Inflammatory macrophage (primary cell): ENCODE results near the gene HERC3.
A peak's percentile ranks its signal among the peaks of the same experiment; 100 is the strongest.

Source experiments
- DNase-seq, 2 donors: peaks; one replicate each; pipeline ENCODE4 v3.0.0-alpha.2; 2020 to 2022

The HERC3 gene

GRCh38 chr4:88747351-88747750, 155.1 kb downstream of the HERC3 start:
- no peak for DNase-seq

GRCh38 chr4:88750369-88750768, 158.1 kb downstream of the HERC3 start:
- no peak for DNase-seq

DNA sequence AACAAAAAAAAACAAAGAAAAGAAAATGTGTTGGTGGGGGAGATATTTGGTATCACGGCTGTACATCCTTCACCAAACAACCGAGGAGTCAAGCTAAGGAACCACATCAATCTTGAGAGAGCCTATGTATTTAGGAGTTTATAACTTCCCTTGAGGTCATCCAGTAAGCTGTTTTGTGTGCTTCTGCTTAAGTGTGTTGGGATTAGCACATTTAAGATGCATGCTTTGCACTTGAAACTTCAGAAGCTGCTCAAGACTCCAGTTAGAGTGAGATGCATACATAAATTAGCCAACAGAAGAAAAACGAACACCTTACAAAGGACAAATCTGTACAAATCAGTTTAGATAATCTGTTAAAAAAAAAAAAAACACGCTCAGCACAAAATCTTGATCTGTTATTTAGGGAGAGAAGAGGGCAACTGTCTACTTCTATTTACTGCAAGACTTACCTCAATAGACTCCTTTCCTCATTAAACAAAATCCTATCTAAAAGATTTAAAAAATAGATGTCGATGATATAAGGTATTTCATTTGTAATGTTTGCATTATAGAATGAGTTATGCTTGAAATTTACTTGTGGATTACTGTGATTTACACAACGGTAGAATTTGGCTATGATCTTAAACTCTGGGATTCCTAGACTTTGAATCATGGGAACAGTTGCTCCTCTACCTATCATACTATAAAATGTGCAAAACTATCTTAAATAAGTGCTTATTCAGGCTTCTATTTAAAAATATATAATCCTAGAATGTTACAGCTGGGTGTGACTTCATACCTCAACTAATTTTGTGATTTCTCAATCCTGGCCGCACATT, 159.2 kb downstream of the HERC3 start:
- DNase-seq = no peak

- DNase-seq = no peak
Measured at GRCh38 chr4:88752076-88752463, 159.8 kb downstream of the HERC3 start.

- no peak for DNase-seq
Measured at GRCh38 chr4:88752754-88753153, 160.5 kb downstream of the HERC3 start.

- DNase-seq = no peak
Measured at GRCh38 chr4:88753658-88754571, 161.6 kb downstream of the HERC3 start.

GRCh38 chr4:88754796-88755195, 162.5 kb downstream of the HERC3 start:
- DNase-seq = no peak

GRCh38 chr4:88755454-88755853, 163.2 kb downstream of the HERC3 start:
- no peak for DNase-seq

DNA sequence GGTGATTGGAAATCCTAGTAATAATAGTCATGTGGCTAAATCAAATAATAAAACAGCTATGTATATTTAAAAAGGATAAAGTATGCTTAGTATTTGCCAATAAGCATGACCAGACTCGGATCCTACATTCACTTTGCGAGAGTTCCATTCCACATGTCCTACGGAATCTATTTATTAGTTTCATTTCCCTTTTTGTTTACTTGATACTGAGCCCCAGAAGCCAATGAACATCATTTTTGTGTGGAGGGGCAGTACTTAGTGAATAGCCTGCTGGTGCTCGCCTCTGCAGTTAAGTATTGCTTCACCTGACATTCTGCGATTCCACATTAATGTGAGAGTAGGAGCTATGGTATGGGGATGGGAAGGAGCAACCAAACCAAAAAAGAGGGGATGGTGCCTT, 163.9 kb downstream of the HERC3 start:
- DNase-seq = peak in 1 of 2 donors; percentile 12

GRCh38 chr4:88757067-88757466, 164.8 kb downstream of the HERC3 start:
- DNase-seq = no peak

DNA sequence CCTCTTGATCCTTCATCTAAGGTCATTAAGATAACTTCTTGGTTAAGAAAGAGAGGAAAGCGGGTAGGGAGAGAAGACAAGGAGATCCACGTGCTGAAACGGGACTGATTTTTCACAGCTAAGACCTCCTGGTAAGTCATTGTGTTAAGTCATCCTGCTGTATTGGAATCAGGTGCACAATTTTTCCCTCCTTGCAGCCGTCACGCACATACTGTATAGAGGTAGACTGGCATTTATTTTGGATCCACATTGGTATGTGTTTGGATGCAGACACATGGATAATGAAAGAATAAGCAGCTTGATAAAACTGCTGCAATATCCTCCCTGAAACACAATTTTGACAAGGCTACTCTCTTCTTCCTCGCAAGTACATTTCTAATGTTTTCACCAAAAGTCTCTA, 165.5 kb downstream of the HERC3 start:
- DNase-seq = no peak
